Fibroblast of villous mesenchyme (primary cell): ENCODE measurements around the gene ZFP1. TPM values are rescaled to one million over a fixed set of nuclear protein-coding genes. Genes with fewer than 3 reads are reported as not detected.

Experiments
- DNase-seq: peaks from one replicate; pipeline ENCODE4 v3.0.0-alpha.2; 2010; ENCODE audit warnings: low read depth
- H3K4me3 ChIP-seq: 2 replicates; pipeline ENCODE4 v1.5.1; 2011; ENCODE audit warnings: low read depth, mild to moderate bottlenecking, low read length
- total RNA-seq: library from RNA; depleted of rRNA; stranded (reverse); fragments of >200 nt; gene quantifications from 2 replicates; pipeline ENCODE4 v1.2.3, GENCODE V29; 2012
- TF ChIP-seq, protein P1 (sequence below): IDR thresholded peaks from 2 replicates; pipeline ENCODE4 v1.5.1; 2012; ENCODE audit warnings: low read depth, mild to moderate bottlenecking, low read length; ENCODE audit not compliant: insufficient read depth

Gene ZFP1
- total RNA-seq, 1 donor: 24.2 TPM

DNA sequence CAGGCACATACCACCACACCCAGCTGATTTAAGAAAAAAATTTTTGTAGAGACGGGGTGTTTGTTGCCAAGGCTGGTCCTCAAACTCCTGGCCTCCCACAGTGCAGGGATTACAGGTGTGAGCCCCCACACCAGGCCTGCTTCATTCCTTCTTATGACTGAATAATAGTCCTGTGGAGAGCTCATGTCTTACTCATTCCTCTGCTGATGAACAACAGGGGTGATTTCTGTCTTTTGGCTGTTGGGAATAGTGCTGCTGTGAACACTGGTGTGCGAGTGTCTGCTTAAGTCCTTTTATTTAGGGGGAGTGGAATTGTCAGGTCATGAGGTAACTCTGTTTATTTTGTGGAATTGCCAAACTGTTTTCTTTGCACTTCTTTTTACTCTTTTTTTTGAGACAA is 67.8 kb downstream of the ZFP1 start:
- H3K4me3 ChIP-seq: no peak overlapping the region
- no peak for DNase-seq
- TF ChIP-seq, protein P1, sequence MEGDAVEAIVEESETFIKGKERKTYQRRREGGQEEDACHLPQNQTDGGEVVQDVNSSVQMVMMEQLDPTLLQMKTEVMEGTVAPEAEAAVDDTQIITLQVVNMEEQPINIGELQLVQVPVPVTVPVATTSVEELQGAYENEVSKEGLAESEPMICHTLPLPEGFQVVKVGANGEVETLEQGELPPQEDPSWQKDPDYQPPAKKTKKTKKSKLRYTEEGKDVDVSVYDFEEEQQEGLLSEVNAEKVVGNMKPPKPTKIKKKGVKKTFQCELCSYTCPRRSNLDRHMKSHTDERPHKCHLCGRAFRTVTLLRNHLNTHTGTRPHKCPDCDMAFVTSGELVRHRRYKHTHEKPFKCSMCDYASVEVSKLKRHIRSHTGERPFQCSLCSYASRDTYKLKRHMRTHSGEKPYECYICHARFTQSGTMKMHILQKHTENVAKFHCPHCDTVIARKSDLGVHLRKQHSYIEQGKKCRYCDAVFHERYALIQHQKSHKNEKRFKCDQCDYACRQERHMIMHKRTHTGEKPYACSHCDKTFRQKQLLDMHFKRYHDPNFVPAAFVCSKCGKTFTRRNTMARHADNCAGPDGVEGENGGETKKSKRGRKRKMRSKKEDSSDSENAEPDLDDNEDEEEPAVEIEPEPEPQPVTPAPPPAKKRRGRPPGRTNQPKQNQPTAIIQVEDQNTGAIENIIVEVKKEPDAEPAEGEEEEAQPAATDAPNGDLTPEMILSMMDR: no peak

DNA sequence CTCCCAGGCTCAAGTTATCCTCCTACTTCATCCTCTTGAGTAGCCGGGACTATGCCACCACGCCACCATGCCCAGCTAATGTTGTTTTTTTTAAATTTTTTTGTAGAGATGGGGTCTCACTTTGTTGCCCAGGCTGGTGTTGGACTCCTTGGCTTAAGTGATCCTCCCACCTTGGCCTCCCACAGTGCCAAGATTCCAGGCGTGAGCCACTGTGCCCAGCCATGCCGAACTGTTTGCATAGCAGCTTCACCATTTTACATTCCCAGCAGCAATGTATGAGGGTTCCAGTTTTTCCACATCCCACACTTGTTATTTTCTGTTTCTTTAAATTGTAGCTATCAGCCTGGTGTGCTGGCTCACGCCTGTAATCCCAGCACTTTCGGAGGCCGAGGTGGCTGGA is 68.3 kb downstream of the ZFP1 start:
- TF ChIP-seq, protein P1: no peak
- no peak for DNase-seq
- no peak overlapping the region for H3K4me3 ChIP-seq

DNA sequence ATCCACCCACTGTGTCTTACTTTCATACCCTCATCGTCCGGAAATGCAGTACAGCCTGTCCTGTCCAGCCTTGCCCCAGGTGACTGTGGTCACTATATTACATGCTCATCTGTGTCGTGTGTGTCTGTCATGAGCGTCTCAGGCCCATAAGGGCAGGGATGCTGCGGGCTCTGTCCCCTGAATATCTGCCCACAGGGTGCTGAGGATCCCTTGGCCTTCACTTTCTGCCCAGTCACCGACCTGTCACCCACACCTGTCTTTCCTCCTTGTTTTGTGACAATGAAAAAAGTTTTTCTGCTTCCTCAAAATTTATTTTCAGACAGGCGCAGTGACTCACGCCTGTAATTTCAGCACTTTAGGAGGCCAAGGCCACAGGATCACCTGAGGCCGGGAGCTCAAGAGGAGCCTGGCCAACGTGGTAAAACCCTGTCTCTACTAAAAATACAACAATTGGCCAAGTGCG is 69.1 kb downstream of the ZFP1 start:
- H3K4me3 ChIP-seq: no peak overlapping the region
- TF ChIP-seq, protein P1: no peak
- no peak for DNase-seq

DNA sequence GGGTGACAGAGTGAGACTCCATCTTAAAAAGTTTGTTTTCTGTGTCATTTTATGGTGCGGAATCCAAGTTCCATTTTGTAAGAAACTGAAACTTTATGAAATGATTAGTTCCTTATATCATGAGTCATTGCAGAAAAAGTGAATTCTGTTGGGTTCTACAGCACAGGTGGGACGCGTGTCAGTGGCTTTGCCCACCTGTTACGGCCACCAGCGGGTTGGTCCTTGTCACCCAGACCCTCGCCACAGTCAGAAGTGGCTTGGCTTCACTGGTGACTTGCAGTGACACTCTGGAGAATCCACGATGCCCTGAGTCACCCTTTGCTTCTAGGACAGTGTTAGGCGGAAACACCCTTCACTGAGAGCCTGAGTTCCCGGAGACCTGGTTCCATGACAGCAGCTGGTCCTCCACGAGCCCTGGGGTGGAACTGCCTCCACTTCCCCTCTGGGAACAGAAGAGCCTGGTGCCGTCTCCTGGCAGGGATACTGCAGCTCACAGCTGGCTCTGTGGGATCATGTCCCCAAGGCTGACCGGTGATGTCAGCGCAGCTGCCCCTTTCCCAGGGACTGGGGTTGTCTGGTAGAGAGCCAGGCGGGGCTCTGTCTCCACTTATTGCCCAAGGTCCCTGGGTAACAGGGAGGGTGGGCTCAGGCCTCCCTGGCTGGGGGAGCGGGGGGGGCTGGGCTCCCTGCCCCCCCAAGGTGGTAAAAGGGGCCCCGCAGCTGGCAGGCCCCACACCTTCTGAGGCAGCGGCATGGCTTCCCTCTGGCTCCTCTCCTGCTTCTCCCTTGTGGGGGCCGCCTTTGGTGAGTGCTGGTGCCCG is 70.1 kb downstream of the ZFP1 start, which contains the start of gene CTRB1:
TSS of gene CTRB1 (plus strand) at position 733 of the 821 bp plus-strand sequence. CDS start at position 753, 20 bp downstream.
- TF ChIP-seq, protein P1: no peak
- DNase-seq: no peak
- no peak within 1 kb of the TSS for H3K4me3 ChIP-seq

DNA sequence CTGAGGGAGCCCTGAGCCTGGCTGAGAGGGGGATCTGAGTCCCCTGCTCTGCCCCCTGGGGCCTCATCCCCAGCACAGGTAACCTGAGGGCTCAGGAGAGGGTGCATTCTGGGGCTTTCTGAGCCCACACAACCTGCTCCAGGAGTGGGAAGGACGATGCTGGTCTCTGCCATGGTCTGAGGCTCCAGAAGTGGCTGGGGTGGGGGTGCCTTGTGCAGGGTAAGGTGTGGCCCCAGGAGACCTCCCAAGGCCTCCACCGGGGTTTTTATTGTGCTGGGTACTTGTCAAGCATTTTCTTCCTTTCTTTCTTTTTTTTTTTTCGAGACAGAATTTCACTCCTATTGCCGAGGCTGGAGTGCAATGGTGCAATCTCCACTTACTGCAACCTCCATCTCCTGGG is 70.8 kb downstream of the ZFP1 start:
- no peak for DNase-seq
- TF ChIP-seq, protein P1: no peak
- no peak overlapping the region for H3K4me3 ChIP-seq

DNA sequence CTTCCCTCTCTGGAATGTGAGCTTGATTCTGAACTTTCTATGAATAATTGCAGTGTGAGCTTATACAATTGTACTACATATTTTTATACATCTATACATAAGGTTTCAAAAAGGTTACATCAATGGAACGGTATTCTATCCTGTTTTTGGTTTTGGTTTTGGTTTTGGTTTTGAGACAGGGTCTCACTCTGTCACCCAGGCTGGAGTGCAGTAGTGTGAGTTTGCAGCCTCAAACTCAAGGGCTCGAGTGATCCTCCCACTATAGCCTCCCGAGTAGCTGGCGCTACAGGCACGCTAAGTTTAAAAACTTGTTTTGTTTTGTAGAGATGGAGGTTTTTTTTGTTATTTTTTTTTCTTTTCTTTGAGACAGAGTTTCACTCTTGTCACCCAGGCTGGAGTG is 71.5 kb downstream of the ZFP1 start:
- no peak overlapping the region for H3K4me3 ChIP-seq
- TF ChIP-seq, protein P1: no peak
- DNase-seq: no peak

Other genes with a start within 250 kb of the ZFP1 start
- 13.9 and 19.9 TPM in 2 replicates for gene WDR59, start 163.4 kb upstream of the ZFP1 start, total RNA-seq
- gene ZNRF1, start 149.5 kb upstream of the ZFP1 start, total RNA-seq: 19.6 and 20.7 TPM in 2 replicates
- 0.64 and 0.86 TPM in 2 replicates for gene LDHD, start 31.7 kb upstream of the ZFP1 start, total RNA-seq
- gene CTRB2, start 58.6 kb downstream of the ZFP1 start, total RNA-seq: not detected in 2 replicates
- not detected in 2 replicates for gene CTRB1, start 70.5 kb downstream of the ZFP1 start, total RNA-seq
- gene BCAR1, start 103.1 kb downstream of the ZFP1 start, total RNA-seq: 87.2 and 120 TPM in 2 replicates